ENCODE results near the gene NUDT14.

NUDT14 gene

GRCh38 chr14:105144666-105145380 is 36.3 kb downstream of the NUDT14 start:
- no peak for FAIRE-seq

DNA sequence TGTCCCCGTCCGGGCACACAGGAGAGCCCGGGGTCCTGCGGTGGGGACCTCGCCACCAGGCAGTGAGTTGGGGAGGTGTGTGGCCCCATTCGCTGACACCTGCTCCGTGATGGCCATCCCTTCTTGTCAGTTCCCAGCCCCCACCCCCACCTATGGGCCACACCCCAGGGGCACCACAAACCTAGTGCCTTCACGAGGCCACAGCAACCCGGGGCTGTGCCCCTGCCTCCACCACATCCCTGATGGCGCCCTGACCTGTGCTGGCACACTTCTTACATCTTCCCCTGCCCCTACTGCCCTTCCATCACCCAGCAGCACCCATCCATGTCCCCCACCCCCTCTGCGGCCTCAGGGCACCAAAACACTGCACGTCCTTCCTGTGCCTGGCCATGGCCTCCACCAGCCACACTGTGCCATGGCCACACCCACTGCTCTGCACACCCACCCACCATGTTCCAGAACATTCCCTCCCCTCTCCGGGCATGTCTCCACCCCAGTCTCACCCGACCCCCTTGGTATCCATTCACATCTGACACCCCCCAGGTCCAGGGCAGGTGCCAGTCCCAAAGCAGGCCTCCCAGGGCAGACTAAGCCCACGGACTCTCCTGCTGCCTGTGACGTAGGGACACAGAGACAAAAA is 37.0 kb downstream of the NUDT14 start:
- FAIRE-seq = no peak

DNA sequence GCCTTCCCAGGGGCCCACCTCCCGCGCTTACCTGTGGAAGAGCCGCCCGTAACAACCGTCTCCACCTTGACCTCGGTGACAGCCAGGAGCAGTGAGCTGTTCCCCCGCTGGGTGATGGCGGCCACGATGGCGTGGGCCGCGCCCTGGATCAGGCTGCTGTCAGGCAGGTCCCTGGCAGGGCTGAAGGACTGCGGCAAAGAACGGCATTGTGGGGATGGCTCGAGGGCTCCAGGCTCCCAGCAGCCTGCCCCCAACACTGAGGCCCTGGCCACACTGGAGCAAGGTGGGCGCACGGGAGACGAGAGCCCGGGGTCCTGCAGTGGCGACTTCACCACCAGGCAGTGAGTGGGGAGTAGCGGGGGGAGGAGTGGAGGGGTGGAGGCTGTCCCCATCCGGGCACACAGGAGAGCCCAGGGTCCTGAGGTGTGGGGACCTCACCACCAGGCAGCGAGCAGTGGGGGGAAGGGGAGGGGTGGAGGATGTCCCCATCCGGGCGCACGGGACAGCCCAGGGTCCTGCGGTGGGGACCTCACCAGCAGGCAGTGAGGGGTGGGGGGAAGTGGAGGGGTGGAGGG is 37.6 kb downstream of the NUDT14 start:
- no peak for FAIRE-seq

GRCh38 chr14:105142651-105143450 is 38.3 kb downstream of the NUDT14 start:
- no peak for FAIRE-seq

- FAIRE-seq = no peak
These were observed 39.4 kb downstream of the NUDT14 start for GRCh38 chr14:105141486-105142281.

DNA sequence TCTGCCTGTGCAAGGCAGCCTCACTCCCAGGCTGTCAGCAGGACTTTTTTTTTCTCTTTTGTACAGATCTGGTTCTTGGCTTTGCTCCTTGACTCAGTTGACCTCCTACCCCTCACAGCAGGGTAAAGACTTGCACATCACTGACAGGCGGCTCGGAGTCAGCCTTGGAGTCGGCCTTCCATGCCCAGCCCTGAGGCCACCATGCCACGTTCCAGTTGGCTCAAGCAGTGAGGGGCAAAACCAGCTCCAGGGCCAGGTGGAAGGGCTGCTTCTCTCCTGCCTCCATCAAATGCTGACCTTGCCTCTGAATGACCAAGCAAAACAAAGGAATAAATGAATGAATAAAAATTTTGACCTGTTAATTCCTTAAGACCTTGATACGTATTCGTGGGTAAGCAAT is 40.1 kb downstream of the NUDT14 start:
- no peak for FAIRE-seq

- no peak for FAIRE-seq
These were observed 40.5 kb downstream of the NUDT14 start for GRCh38 chr14:105140581-105140980.

DNA sequence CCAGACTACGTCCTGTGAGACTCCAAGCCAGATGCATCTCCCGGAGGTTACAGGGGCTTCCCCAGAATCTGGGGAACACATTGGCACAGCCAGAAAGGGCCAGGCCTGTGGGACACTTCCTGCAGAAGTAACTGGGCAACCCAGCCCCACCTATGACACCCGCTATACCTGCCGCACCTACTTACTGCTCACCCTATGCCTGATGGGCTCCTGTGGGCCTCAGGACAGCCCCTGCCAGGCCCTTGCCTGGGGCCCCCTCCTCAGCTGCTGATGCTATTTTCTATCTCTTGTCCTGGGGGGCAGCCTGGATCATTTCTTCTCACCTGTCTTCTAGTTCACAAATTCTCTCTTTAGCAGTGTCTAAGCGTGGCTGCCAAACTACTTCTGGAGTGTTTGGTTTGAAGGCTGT is 41.3 kb downstream of the NUDT14 start:
- no peak for FAIRE-seq

GRCh38 chr14:105139212-105139825 is 41.8 kb downstream of the NUDT14 start:
- no peak for FAIRE-seq

- FAIRE-seq = no peak
These were observed 42.5 kb downstream of the NUDT14 start for GRCh38 chr14:105138551-105139111.

GRCh38 chr14:105138021-105138541 is 43.0 kb downstream of the NUDT14 start:
- no peak for FAIRE-seq

GRCh38 chr14:105137481-105138020 is 43.6 kb downstream of the NUDT14 start:
- FAIRE-seq = no peak

DNA sequence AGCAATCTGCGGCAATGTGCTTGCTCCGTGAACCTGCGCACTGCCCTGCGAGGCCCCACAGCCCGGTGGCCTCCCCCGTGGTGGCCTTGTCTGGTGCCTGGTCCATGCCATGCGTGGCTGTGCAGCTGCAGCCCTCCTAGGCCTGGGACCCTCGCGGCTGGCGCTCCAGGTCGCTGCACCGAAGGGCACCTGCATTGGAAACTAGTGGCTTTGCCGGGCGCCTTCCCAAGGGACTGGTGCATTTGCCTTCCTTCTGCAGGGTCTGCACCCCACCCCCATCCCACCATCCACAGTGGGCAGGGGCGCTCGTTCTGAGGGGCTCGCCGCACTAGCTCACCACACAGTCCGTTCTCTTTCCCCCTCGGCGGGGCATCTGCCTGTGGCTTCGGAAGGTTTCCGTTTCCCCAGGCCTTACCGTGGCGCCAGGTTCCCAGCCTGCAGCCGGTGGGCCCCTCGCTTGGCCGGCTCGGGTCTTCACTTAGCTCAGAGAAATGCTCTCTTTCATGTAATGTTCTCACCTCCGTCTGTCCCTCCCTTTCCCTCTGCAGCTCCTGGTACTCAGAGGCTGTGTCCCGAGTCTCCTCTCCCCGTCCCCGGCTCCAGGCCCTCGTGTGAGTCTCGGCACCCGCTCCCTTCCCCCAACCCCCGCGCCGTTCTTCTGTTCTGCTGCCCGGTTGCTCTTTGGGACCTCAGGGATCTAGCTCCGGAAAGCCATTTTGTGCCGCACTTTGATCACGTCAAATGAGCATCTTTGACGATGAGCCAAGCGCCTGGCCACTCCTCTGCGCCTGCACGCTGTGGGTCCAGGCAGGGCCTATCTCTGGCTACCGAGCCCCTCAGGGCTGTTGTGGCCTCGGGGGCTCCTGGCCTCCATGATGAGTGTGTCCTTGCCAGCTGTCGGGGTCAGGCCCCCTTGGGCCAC is 44.5 kb downstream of the NUDT14 start:
- no peak for FAIRE-seq

GRCh38 chr14:105135700-105136395 is 45.3 kb downstream of the NUDT14 start:
- FAIRE-seq = no peak

GRCh38 chr14:105132921-105133654 is 48.0 kb downstream of the NUDT14 start:
- FAIRE-seq = no peak

DNA sequence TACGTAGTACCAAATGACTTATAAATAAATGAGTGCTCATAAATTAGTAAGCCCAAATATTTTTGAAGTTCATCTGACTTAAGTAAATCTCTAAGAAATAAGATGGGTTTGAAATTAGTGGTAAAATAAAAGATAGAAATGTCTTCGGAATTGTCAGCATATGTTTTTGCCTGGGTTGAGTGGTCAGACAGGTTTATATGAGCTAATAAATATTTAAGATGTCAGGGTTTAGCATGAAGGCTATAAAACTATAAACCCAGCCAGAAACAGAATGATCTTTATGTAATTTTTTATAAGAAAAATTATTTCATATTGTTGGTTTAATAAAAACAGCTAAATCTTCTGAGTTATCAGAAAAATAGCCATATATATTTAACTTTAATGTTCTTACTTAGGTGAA is 49.9 kb downstream of the NUDT14 start:
- no peak for FAIRE-seq

DNA sequence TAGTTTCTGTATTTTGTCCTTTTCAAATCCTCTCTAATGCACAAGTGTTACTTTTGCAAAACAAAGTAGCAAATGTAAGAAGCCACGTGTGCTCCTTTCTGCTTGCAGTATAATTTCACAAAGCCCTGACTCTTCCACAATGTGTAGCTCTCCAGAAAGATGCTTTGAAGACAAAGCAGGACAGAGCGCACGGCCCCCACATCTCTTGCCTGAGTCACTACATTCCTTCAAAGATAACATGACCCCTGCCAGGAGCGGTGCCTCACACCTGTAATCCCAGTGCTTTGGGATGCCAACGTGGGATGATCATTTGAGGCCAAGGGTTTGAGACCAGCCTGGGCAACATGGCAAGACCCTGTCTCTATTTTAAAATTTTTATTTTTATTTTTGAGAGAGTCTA is 53.1 kb downstream of the NUDT14 start:
- FAIRE-seq = no peak

GRCh38 chr14:105126981-105127329 is 54.2 kb downstream of the NUDT14 start:
- FAIRE-seq = no peak
